Activated T-cell treated with anti-CD3 and anti-CD28 coated beads, Interleukin-2, amount 50 U/mL, for 4 hours (primary cell): ENCODE results near the gene PIF1. TPM values are rescaled to one million over a fixed set of nuclear protein-coding genes. Genes with fewer than 3 reads are reported as not detected.

Source experiments
- ATAC-seq, 2 donors: fragments of 200-7000 bp; cut with Tn5 transposase; one replicate each; pipeline ENCODE4 v1.10.0; 2021
- DNase-seq: peaks from one replicate; pipeline ENCODE4 v3.0.0-alpha.2; 2020
- H3K27me3 Mint-ChIP-seq: one replicate; pipeline ENCODE4 v1.8.0; 2021; ENCODE audit warnings: low read depth, mixed read lengths
- H3K36me3 Mint-ChIP-seq: one replicate; pipeline ENCODE4 v1.8.0; 2022; ENCODE audit warnings: mixed read lengths; ENCODE audit not compliant: insufficient read depth
- H3K4me1 Mint-ChIP-seq: one replicate; pipeline ENCODE4 v1.8.0; 2021; ENCODE audit warnings: low read depth, mixed read lengths
- H3K4me3 Mint-ChIP-seq: one replicate; pipeline ENCODE4 v1.8.0; 2021; ENCODE audit warnings: mild to moderate bottlenecking, moderate library complexity, mixed read lengths
- H3K9me3 Mint-ChIP-seq: one replicate; pipeline ENCODE4 v1.8.0; 2021; ENCODE audit warnings: mixed read lengths
- total RNA-seq, 3 donors: library from RNA; stranded (reverse); gene quantifications; one replicate each; pipeline ENCODE4 v1.2.1, GENCODE V29; 2021

Gene PIF1, protein sequence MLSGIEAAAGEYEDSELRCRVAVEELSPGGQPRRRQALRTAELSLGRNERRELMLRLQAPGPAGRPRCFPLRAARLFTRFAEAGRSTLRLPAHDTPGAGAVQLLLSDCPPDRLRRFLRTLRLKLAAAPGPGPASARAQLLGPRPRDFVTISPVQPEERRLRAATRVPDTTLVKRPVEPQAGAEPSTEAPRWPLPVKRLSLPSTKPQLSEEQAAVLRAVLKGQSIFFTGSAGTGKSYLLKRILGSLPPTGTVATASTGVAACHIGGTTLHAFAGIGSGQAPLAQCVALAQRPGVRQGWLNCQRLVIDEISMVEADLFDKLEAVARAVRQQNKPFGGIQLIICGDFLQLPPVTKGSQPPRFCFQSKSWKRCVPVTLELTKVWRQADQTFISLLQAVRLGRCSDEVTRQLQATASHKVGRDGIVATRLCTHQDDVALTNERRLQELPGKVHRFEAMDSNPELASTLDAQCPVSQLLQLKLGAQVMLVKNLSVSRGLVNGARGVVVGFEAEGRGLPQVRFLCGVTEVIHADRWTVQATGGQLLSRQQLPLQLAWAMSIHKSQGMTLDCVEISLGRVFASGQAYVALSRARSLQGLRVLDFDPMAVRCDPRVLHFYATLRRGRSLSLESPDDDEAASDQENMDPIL
- total RNA-seq = 1 to 10 TPM; 1.5 to 2.2 (median 1.6) TPM

DNA sequence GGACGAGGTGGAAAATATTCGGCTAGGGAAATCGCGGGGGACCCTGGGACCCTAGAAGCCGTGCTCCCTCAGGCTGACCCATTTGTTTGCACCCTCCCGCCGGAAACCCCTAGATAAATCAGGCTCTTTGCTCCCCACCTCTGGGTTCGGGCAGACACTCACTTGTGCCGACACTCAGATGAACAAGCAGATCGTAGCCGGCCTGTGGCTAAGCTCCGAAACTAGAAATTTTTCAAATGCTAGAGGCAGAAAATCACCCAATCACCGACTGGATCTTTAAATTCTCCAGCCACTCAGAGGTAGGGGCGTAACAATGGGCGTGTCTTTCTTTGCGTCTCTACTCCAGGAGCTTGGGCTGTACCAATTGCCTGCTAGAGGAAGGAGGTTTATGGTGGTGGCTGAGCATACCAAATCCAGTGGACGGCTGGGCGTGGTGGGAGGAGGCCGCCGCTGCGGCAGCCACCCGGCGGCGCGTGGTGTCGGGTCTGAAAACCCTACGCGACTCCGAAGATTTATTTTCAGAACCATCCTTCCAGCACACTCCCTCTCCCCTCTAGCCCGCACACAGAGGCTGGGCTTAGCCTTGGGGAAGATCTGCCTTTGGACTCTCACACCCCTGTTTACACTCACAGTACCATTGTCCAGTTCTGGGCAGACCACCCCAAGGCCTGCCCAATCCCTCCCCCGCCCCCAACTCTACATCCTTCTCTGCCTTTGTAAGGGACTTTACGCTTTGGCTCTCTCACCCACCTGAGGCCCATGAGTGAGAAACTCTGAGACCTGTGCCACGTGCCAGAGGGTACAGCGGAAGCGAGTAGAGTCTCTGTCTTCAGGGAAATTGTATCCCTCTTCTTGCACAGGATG lies at the start of gene PIF1:
Gene PIF1 (minus strand): TSS at position 217 of the 864 bp plus-strand sequence. CDS start 1,312 bp downstream, outside the sequence.
- Mint-ChIP-seq H3K36me3 (no peaks in the 10 kb centered on the region), H3K4me1 (peaks cover 23% of the 10 kb centered on the region), H3K9me3 (no peaks in the 10 kb centered on the region), H3K4me3 (peak within 1 kb of the TSS; percentile 77), H3K27me3 (peaks cover 11% of the 10 kb centered on the region)
- DNase-seq = peak; percentile 76
- ATAC-seq = peak; percentile 94 to 95

DNA sequence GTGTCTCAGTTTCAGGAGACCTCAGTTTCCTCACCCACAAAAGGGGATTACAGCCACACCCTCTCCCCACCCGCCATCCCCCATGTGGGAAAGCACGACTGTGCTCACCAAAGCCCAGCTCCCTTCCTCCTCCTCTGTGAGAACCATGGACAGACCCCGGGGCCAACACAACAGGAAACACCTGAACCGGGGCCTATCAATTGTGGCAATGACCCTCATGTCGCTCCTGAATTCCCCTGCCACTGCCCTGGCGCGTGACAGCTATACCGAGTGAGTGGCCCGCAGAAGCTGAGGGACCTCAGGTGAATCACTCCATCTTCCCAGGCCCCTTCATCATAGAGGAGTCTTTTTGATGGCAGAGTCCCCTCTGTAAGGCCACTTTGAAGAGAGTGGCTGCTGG lies 44.9 kb upstream of the PIF1 start:
- Mint-ChIP-seq H3K4me3 (no peak overlapping the region), H3K4me1 (peaks cover 7% of the 10 kb centered on the region), H3K36me3 (peaks cover 5% of the 10 kb centered on the region), H3K27me3 (no peaks in the 10 kb centered on the region), H3K9me3 (no peaks in the 10 kb centered on the region)
- DNase-seq = no peak
- no peak for ATAC-seq

DNA sequence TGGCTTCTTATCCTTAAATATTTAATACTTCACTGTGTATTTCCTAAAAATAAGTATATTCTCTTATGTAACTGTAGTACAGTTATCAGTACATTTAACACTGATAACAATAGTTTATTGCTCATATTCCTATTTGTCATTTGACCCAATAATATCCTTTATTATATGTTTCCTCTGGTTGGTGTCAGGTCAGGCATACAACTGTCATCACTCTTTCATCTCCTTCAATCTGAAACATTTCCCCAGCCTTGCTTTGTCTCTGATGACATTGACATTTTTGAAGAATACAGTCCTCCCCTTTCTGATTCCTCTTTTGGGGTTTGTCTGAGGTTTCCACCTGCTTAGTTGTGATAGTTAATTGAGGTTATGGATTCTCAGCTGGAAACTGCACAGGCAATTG lies 44.1 kb upstream of the PIF1 start:
- no peak overlapping the region for H3K4me3 Mint-ChIP-seq
- H3K4me1 Mint-ChIP-seq = peaks cover 7% of the 10 kb centered on the region
- DNase-seq (no peak), ATAC-seq (no peak)
- no peaks in the 10 kb centered on the region for H3K27me3 Mint-ChIP-seq
- H3K9me3 Mint-ChIP-seq = no peaks in the 10 kb centered on the region
- H3K36me3 Mint-ChIP-seq = peaks cover 6% of the 10 kb centered on the region

DNA sequence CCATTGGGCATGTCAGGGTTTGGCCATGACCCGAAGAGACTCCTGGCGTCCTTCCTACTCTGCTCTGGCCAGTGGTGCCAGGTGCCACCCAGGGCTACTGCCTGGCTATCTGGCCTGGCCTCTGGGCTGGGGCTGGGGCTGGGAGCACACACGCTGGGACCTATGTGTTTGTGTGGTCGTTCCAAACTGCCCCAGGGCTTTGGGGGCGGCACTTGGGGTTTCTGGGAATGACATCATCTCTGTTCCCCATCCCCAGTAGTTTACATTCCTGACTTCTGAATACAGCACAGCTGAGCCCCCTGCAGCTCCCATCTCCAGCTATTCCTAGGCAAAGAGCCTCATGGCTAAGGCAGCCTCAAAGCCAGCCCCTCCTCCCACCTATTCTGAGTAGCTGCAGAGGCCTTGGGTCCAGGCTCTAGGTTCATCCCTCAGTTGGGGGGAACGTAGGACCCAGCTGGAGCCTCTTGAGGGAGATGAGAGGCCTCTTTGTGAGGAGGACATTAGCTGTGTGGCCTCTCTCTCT lies 40.6 kb upstream of the PIF1 start:
- H3K4me1 Mint-ChIP-seq = no peaks in the 10 kb centered on the region
- H3K36me3 Mint-ChIP-seq = peaks cover 15% of the 10 kb centered on the region
- DNase-seq = no peak

DNA sequence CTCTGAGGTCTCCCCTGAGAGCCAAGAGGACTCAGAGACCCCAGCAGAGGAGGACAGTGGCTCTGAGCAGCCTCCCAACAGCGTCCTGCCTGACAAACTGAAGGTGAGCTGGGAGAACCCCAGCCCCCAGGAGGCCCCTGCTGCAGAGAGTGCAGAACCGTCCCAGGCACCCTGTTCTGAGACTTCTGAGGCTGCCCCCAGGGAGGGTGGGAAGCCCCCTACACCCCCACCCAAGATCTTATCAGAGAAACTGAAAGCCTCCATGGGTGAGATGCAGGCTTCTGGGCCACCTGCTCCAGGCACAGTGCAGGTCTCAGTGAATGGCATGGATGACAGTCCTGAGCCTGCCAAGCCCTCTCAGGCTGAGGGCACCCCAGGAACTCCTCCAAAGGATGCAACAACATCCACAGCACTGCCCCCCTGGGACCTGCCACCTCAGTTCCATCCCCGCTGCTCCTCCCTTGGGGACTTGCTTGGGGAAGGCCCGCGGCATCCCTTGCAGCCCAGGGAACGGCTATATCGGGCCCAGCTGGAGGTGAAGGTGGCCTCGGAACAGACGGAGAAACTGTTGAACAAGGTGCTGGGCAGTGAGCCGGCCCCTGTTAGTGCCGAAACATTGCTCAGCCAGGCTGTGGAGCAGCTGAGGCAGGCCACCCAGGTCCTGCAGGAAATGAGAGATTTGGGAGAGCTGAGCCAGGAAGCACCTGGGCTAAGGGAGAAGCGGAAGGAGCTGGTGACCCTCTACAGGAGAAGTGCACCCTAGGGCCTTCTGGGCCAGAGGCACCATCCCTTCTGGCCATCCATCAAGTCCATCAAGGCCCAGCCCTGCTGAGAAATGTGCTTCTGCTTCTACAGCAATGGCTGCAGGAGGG lies 39.9 kb upstream of the PIF1 start:
- H3K9me3 Mint-ChIP-seq = no peaks in the 10 kb centered on the region
- DNase-seq (no peak), ATAC-seq (no peak)
- H3K27me3 Mint-ChIP-seq = no peaks in the 10 kb centered on the region
- no peak overlapping the region for H3K4me3 Mint-ChIP-seq
- H3K36me3 Mint-ChIP-seq = peaks cover 17% of the 10 kb centered on the region
- no peaks in the 10 kb centered on the region for H3K4me1 Mint-ChIP-seq

More for the DNA sequence above, 40.6 kb upstream of the PIF1 start:
- H3K27me3 Mint-ChIP-seq = no peaks in the 10 kb centered on the region
- no peak for ATAC-seq
- H3K9me3 Mint-ChIP-seq = no peaks in the 10 kb centered on the region
- H3K4me3 Mint-ChIP-seq = no peak overlapping the region

DNA sequence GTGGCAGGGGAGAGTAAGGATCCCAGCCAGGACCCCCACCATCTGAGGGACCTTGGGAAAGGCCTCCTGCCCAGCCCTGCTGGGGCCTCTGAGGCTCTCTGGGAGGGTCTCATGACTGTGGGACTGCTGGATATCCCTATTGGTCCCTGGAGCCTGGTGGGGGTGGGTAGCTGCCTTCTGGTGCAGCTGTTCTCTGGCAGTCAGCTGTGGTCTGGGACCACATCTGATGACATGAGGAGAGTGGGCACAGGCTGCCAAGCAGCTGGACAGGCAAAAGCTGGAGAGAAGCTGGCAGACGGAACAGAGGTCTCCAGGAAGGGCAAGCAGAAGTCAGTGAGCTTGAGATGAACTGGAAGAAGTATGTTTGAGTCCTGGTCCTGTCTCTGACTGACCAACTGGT lies 38.6 kb upstream of the PIF1 start:
- H3K4me3 Mint-ChIP-seq = no peak overlapping the region
- no peaks in the 10 kb centered on the region for H3K27me3 Mint-ChIP-seq
- DNase-seq (no peak), ATAC-seq (no peak)
- H3K36me3 Mint-ChIP-seq = peaks cover 12% of the 10 kb centered on the region
- H3K9me3 Mint-ChIP-seq = no peaks in the 10 kb centered on the region
- no peaks in the 10 kb centered on the region for H3K4me1 Mint-ChIP-seq

DNA sequence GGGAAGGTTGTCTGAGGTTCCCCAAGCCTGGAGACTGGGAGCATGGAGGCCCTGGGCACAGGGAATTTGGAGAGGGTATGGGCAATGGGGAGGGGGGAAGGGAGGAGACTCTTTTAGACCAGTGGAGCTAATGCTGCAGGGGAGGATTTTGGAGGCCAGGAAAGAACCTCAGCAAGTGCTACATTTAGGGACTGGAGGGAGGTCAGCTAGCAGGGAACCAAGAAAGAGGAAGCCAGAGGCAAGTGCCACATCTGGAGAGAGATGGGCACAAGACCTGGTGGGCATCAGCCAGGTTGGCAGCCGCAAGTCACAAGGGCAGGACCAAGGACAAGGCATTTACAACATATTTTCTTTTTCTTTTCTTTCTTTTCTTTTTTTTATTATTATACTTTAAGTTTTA lies 37.0 kb upstream of the PIF1 start:
- no peaks in the 10 kb centered on the region for H3K9me3 Mint-ChIP-seq
- ATAC-seq (no peak), DNase-seq (no peak)
- H3K36me3 Mint-ChIP-seq = peaks cover 15% of the 10 kb centered on the region
- no peak overlapping the region for H3K4me3 Mint-ChIP-seq
- peaks cover 13% of the 10 kb centered on the region for H3K4me1 Mint-ChIP-seq
- no peaks in the 10 kb centered on the region for H3K27me3 Mint-ChIP-seq

DNA sequence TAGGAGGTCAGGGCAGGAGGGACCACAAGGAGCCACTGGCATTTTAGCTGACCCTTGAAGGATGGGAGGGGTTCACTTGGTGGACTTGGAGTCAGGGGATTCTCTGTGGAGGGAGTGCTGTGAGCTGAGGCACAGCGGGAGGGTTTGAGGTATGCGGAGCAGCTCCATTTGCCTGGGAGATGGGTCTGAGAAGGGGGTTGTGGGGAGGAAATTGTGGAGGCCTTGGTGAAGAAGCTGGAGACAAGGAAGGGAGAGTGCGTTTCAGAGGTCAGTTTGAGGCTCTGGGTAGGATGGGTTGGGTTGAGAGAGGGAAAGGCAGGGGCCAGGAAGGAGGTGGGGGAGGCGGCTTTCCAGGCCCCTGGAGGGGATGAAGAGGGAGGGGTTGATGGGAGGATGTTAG lies 36.5 kb upstream of the PIF1 start:
- Mint-ChIP-seq H3K27me3 (no peaks in the 10 kb centered on the region), H3K36me3 (peaks cover 15% of the 10 kb centered on the region), H3K4me3 (no peak overlapping the region), H3K9me3 (no peaks in the 10 kb centered on the region), H3K4me1 (peaks cover 18% of the 10 kb centered on the region)
- DNase-seq (no peak), ATAC-seq (no peak)

DNA sequence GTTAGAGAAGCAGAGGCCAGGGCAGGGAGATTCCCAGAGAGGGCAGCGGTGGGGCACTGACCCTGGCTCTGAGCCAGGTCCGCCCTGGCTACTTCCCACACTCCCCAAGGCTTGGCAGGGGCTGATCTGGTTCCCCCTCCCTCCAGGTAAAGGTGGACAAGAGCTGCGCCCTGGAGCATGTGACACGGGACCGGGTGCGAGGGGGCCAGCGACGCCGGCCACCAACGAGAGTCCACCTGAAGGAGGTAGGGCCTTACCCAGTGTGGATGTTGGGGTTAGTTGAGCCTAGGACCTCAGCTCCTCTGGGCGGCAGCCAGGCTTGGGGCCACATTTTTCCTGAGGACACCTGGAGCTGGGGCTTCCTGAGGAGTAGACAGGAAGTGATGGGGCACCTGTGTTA lies 35.9 kb upstream of the PIF1 start:
- Mint-ChIP-seq H3K4me3 (no peak overlapping the region), H3K36me3 (peaks cover 15% of the 10 kb centered on the region), H3K4me1 (peaks cover 24% of the 10 kb centered on the region)

DNA sequence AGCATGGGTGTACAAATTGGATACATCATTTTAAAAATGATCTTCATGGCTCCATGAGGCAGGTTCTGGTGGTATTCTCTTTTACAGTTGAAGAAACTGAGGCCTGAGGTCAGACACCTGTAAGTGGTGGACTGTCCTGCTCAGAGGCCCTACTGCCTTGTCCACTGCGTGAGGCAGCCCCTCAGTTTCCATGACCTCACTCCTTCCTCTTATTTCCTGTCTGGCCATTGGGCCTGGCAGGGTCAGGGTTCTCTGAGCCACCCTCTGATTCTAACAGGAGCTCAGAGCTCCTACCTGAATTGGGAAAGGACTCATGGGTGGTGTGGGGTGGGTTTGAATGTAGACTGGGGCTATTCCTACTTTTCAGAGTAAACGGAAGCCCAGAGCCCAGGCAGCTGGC lies 33.8 kb upstream of the PIF1 start:
- DNase-seq = no peak
- Mint-ChIP-seq H3K9me3 (no peaks in the 10 kb centered on the region), H3K4me1 (peaks cover 41% of the 10 kb centered on the region), H3K36me3 (peaks cover 14% of the 10 kb centered on the region), H3K4me3 (no peak overlapping the region), H3K27me3 (no peaks in the 10 kb centered on the region)
- no peak for ATAC-seq

More for the DNA sequence above, 35.9 kb upstream of the PIF1 start:
- ATAC-seq = no peak
- no peak for DNase-seq
- no peaks in the 10 kb centered on the region for H3K9me3 Mint-ChIP-seq
- no peaks in the 10 kb centered on the region for H3K27me3 Mint-ChIP-seq

DNA sequence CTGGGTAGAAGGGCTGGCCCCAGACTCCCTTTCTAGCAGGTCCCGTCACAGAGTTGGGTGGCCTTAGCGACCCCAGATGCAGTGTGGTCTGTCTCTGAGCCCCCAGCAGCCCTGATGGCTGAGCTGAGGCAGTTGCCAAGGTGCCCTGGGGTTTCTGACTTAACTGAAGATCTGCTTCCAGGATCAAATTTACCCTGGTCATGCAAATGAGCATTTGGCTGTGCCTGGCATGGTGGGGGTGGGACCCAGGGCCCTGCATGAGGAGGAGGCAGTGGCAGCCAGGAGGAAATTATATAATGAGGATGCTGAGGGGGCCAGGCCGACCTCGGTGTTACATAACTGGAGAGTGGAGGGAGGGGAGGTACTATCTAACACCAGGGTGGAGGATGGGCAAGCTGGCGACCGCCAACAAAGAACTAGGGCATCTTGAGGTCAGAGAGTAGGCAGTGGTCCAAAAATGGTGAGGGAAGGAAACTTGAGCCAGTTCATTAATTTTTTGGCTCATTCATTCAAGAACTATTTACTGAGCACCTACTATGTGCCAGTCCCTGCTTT lies 32.7 kb upstream of the PIF1 start:
- Mint-ChIP-seq H3K4me3 (no peak overlapping the region), H3K36me3 (peaks cover 10% of the 10 kb centered on the region), H3K9me3 (no peaks in the 10 kb centered on the region), H3K27me3 (no peaks in the 10 kb centered on the region), H3K4me1 (peaks cover 48% of the 10 kb centered on the region)
- ATAC-seq (no peak), DNase-seq (no peak)

DNA sequence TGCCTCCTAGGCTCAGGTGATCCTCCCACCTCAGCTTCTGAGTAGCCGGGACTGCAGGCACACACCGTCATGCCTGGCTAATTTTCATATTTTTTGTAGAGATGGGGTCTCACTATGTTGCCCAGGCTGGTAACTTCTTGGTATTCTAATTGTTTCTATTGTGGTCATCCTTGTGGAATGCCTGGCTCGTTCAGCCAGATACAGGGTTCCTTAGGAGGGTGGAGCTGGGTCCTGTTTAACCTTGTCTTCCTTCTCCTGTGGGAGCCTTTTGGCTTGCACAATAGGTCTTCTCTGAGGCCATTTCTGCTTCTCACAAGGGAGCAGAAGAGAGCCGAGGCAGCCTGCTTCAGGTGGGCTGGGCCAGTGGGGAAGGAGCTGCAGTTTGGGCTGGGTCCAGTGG lies 32.0 kb upstream of the PIF1 start:
- Mint-ChIP-seq H3K9me3 (no peaks in the 10 kb centered on the region), H3K4me1 (peaks cover 48% of the 10 kb centered on the region), H3K4me3 (no peak overlapping the region), H3K27me3 (no peaks in the 10 kb centered on the region), H3K36me3 (peaks cover 10% of the 10 kb centered on the region)
- DNase-seq (no peak), ATAC-seq (no peak)

DNA sequence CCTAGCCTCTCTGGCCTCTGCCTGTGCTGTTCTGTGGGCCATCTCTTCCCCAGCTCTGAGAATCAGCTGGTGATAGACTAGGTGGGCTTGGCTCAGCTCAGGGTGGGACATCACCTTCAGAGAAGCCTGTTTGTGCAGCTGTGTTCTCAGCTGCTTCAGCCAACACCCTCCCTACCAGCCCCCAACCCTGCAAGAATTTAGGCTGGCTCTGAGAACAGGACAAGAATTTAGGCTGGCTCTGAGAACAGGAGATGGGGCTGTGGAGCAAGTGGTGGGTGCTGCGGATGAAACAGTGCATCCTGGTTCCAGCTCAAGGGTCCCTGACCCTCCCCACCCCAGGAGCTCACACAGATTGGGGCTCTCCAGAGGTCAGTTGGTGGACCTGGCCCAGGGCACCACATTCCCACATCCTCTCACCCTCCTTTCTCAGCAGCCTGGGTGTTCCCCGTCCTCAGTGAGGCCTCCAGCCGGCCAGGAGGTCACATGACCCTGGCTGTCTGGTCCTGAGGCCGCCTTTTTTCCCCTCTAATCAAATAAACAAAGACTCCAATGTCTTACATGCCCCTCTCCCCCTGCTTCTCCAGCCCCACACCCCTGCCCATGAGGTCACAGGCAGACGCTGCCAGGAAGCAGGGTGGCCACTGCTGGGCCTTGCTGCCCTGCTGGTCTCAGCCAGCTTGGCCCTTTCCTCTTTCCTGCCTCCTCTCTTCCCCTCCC lies 31.1 kb upstream of the PIF1 start:
- no peaks in the 10 kb centered on the region for H3K27me3 Mint-ChIP-seq

More for the DNA sequence above, 31.1 kb upstream of the PIF1 start:
- Mint-ChIP-seq H3K4me3 (no peak overlapping the region), H3K4me1 (peaks cover 54% of the 10 kb centered on the region), H3K9me3 (no peaks in the 10 kb centered on the region), H3K36me3 (peaks cover 10% of the 10 kb centered on the region)
- DNase-seq (no peak), ATAC-seq (no peak)
